ENCODE measurements around the gene ASAP2. TPM values are rescaled to one million over a fixed set of nuclear protein-coding genes. Genes with fewer than 3 reads are reported as not detected.

ASAP2 gene
- total RNA-seq, 1 donor from 2014 or later = 45.6 TPM

GRCh38 chr2:9220201-9220600 lies 13.6 kb downstream of the ASAP2 start:
- H3K27me3 Mint-ChIP-seq = no peaks in the 10 kb centered on the region
- H3K27ac Mint-ChIP-seq = no peak overlapping the region
- H3K4me1 Mint-ChIP-seq (ENCODE audit: unreplicated experiment) = peaks cover 42% of the 10 kb centered on the region
- no peak overlapping the region for H3K4me3 Mint-ChIP-seq
- peaks cover 12% of the 10 kb centered on the region for H3K9me3 Mint-ChIP-seq
- no peak for TF ChIP-seq CTCF (conservative IDR thresholded peaks at IDR 0.05)
- H3K36me3 Mint-ChIP-seq = peaks cover 40% of the 10 kb centered on the region
- no peak for DNase-seq (ENCODE audit: extremely low spot score, unreplicated experiment)

- no peaks in the 10 kb centered on the region for H3K27me3 Mint-ChIP-seq
- peaks cover 40% of the 10 kb centered on the region for H3K36me3 Mint-ChIP-seq
- peaks cover 12% of the 10 kb centered on the region for H3K9me3 Mint-ChIP-seq
- no peak for TF ChIP-seq CTCF (conservative IDR thresholded peaks at IDR 0.05)
- peaks cover 42% of the 10 kb centered on the region for H3K4me1 Mint-ChIP-seq (ENCODE audit: unreplicated experiment)
- H3K4me3 Mint-ChIP-seq = no peak overlapping the region
- DNase-seq (ENCODE audit: extremely low spot score, unreplicated experiment) = no peak
- H3K27ac Mint-ChIP-seq = no peak overlapping the region
Observed at GRCh38 chr2:9221223-9221622, 14.6 kb downstream of the ASAP2 start.

- H3K4me1 Mint-ChIP-seq (ENCODE audit: unreplicated experiment) = peaks cover 47% of the 10 kb centered on the region
- no peaks in the 10 kb centered on the region for H3K27me3 Mint-ChIP-seq
- peaks cover 36% of the 10 kb centered on the region for H3K36me3 Mint-ChIP-seq
- H3K4me3 Mint-ChIP-seq = no peak overlapping the region
- no peak for TF ChIP-seq CTCF (conservative IDR thresholded peaks at IDR 0.05)
- no peak overlapping the region for H3K27ac Mint-ChIP-seq
- no peak for DNase-seq (ENCODE audit: extremely low spot score, unreplicated experiment)
- peaks cover 9% of the 10 kb centered on the region for H3K9me3 Mint-ChIP-seq
Observed at GRCh38 chr2:9222239-9222892, 15.8 kb downstream of the ASAP2 start.

- DNase-seq (ENCODE audit: extremely low spot score, unreplicated experiment) = no peak
- no peak for TF ChIP-seq CTCF (conservative IDR thresholded peaks at IDR 0.05)
- H3K27ac Mint-ChIP-seq = no peak overlapping the region
- peaks cover 34% of the 10 kb centered on the region for H3K36me3 Mint-ChIP-seq
- peaks cover 50% of the 10 kb centered on the region for H3K4me1 Mint-ChIP-seq (ENCODE audit: unreplicated experiment)
- no peaks in the 10 kb centered on the region for H3K27me3 Mint-ChIP-seq
- peaks cover 8% of the 10 kb centered on the region for H3K9me3 Mint-ChIP-seq
- H3K4me3 Mint-ChIP-seq = no peak overlapping the region
Observed at GRCh38 chr2:9222893-9223287, 16.3 kb downstream of the ASAP2 start.

GRCh38 chr2:9225806-9226205 lies 19.2 kb downstream of the ASAP2 start:
- Mint-ChIP-seq H3K27me3 (no peaks in the 10 kb centered on the region), H3K36me3 (peaks cover 13% of the 10 kb centered on the region), H3K4me3 (no peak overlapping the region), H3K4me1 (ENCODE audit: unreplicated experiment) (peaks cover 68% of the 10 kb centered on the region), H3K27ac (no peak overlapping the region), H3K9me3 (peaks cover 3% of the 10 kb centered on the region)
- no peak for DNase-seq (ENCODE audit: extremely low spot score, unreplicated experiment)
- no peak for TF ChIP-seq CTCF (conservative IDR thresholded peaks at IDR 0.05)

Measured in type B pancreatic cell (in vitro differentiated cells).